ENCODE results near the gene OR9Q2. TPM values are rescaled to one million over a fixed set of nuclear protein-coding genes. Genes with fewer than 3 reads are reported as not detected.

The OR9Q2 gene
- total RNA-seq, 1 donor from 2014 or later, result not detected

Other genes starting within 250 kb of the OR9Q2 start
- not detected for gene OR9Q1, start 165.2 kb upstream of the OR9Q2 start, total RNA-seq
- gene OR6Q1, start 158.1 kb upstream of the OR9Q2 start, total RNA-seq, result not detected
- gene OR9I1, start 63.5 kb upstream of the OR9Q2 start, total RNA-seq, result not detected
- not detected for gene OR1S2, start 15.1 kb downstream of the OR9Q2 start, total RNA-seq
- not detected for gene OR1S1, start 23.6 kb downstream of the OR9Q2 start, total RNA-seq
- not detected for gene OR10Q1, start 39.8 kb downstream of the OR9Q2 start, total RNA-seq
- not detected for gene OR10W1, start 79.2 kb downstream of the OR9Q2 start, total RNA-seq
- not detected for gene OR5B17, start 170.0 kb downstream of the OR9Q2 start, total RNA-seq
- gene OR5B3, start 217.8 kb downstream of the OR9Q2 start, total RNA-seq, result not detected
- gene OR5B2, start 239.1 kb downstream of the OR9Q2 start, total RNA-seq, result not detected

Measured in Right ventricle myocardium superior (tissue), 1 donor.